ENCODE data around the gene IGF2BP2. TPM values are rescaled to one million over a fixed set of nuclear protein-coding genes. Genes with fewer than 3 reads are reported as not detected.
"Not testable (repeated sequence)": the region's sequence is repeated elsewhere in the genome, so short reads cannot be mapped to it uniquely, and the experiment has no call there.

Gene IGF2BP2
- total RNA-seq, 2 donors from 2014 or later: 143 to 162 TPM

GRCh38 chr3:185667574-185667973 lies 157.3 kb downstream of the IGF2BP2 start:
- H3K27ac Mint-ChIP-seq: no peak overlapping the region
- DNase-seq: no peak
- peaks cover 62% of the 10 kb centered on the region for H3K36me3 Mint-ChIP-seq (ENCODE audit: low read depth)
- H3K9me3 Mint-ChIP-seq: no peaks in the 10 kb centered on the region
- no peak for TF ChIP-seq CTCF (conservative IDR thresholded peaks at IDR 0.05)
- Histone ChIP-seq H3K4me3 (ENCODE audit: low read length) (no peak overlapping the region), H3K27ac (ENCODE audit: low read depth, low read length) (no peak overlapping the region), H3K9me3 (ENCODE audit: control insufficient read depth, low read length) (peaks cover 7% of the 10 kb centered on the region), H3K9ac (ENCODE audit: extremely low read depth, low read length, poor library complexity, severe bottlenecking) (no peak overlapping the region), H3K27me3 (ENCODE audit: control insufficient read depth, insufficient read depth, low read length, poor library complexity, severe bottlenecking) (no peaks in the 10 kb centered on the region), H3K4me1 (ENCODE audit: control insufficient read depth, insufficient read depth, low read length) (no peaks in the 10 kb centered on the region), H3K36me3 (ENCODE audit: control insufficient read depth, insufficient read depth, low read length) (peaks cover 73% of the 10 kb centered on the region)
- WGBS, 2 experiments (ENCODE audit: insufficient coverage in 1 of 2, insufficient read length in 1 of 2): 98 to 100% methylated on average over 2 to 4 of the region's 4 CpGs
- no peaks in the 10 kb centered on the region for H3K27me3 Mint-ChIP-seq (ENCODE audit: insufficient read depth)
- no peaks in the 10 kb centered on the region for H3K4me1 Mint-ChIP-seq
- no peak overlapping the region for H3K4me3 Mint-ChIP-seq

GRCh38 chr3:185663929-185664328 lies 160.9 kb downstream of the IGF2BP2 start:
- no peaks in the 10 kb centered on the region for H3K4me1 ChIP-seq (ENCODE audit: control insufficient read depth, insufficient read depth, low read length)
- H3K9me3 ChIP-seq (ENCODE audit: control insufficient read depth, low read length): peaks cover 7% of the 10 kb centered on the region
- H3K27ac Mint-ChIP-seq: no peak overlapping the region
- H3K4me3 ChIP-seq (ENCODE audit: low read length): no peak overlapping the region
- H3K27me3 ChIP-seq (ENCODE audit: control insufficient read depth, insufficient read depth, low read length, poor library complexity, severe bottlenecking): no peaks in the 10 kb centered on the region
- 88 to 93% methylated on average over 4 to 5 of the region's 5 CpGs for WGBS, 2 experiments (ENCODE audit: insufficient coverage in 1 of 2, insufficient read length in 1 of 2)
- H3K4me1 Mint-ChIP-seq: no peaks in the 10 kb centered on the region
- H3K36me3 Mint-ChIP-seq (ENCODE audit: low read depth): peaks cover 51% of the 10 kb centered on the region
- DNase-seq: no peak
- peaks cover 50% of the 10 kb centered on the region for H3K36me3 ChIP-seq (ENCODE audit: control insufficient read depth, insufficient read depth, low read length)
- H3K4me3 Mint-ChIP-seq: no peak overlapping the region
- no peak overlapping the region for H3K9ac ChIP-seq (ENCODE audit: extremely low read depth, low read length, poor library complexity, severe bottlenecking)
- H3K27me3 Mint-ChIP-seq (ENCODE audit: insufficient read depth): no peaks in the 10 kb centered on the region
- no peak overlapping the region for H3K27ac ChIP-seq (ENCODE audit: low read depth, low read length)
- TF ChIP-seq CTCF (conservative IDR thresholded peaks at IDR 0.05): no peak
- H3K9me3 Mint-ChIP-seq: no peaks in the 10 kb centered on the region

- Histone ChIP-seq H3K4me1 (ENCODE audit: control insufficient read depth, insufficient read depth, low read length) (no peaks in the 10 kb centered on the region), H3K4me3 (ENCODE audit: low read length) (no peak overlapping the region), H3K9ac (ENCODE audit: extremely low read depth, low read length, poor library complexity, severe bottlenecking) (no peak overlapping the region), H3K27ac (ENCODE audit: low read depth, low read length) (no peak overlapping the region), H3K9me3 (ENCODE audit: control insufficient read depth, low read length) (peaks cover 7% of the 10 kb centered on the region), H3K27me3 (ENCODE audit: control insufficient read depth, insufficient read depth, low read length, poor library complexity, severe bottlenecking) (no peaks in the 10 kb centered on the region), H3K36me3 (ENCODE audit: control insufficient read depth, insufficient read depth, low read length) (peaks cover 50% of the 10 kb centered on the region)
- Mint-ChIP-seq H3K27ac (no peak overlapping the region), H3K36me3 (ENCODE audit: low read depth) (peaks cover 53% of the 10 kb centered on the region), H3K4me3 (no peak overlapping the region), H3K9me3 (no peaks in the 10 kb centered on the region), H3K4me1 (no peaks in the 10 kb centered on the region), H3K27me3 (ENCODE audit: insufficient read depth) (no peaks in the 10 kb centered on the region)
- no peak for DNase-seq
- no peak for TF ChIP-seq CTCF (conservative IDR thresholded peaks at IDR 0.05)
- 91 to 100% methylated on average over 1 to 4 of the region's 4 CpGs for WGBS, 2 experiments (ENCODE audit: insufficient coverage in 1 of 2, insufficient read length in 1 of 2)
Measured at GRCh38 chr3:185661772-185662171, 163.1 kb downstream of the IGF2BP2 start.

GRCh38 chr3:185661296-185661695 lies 163.5 kb downstream of the IGF2BP2 start:
- not testable (repeated sequence) for H3K4me1 Mint-ChIP-seq; H3K9me3 ChIP-seq (ENCODE audit: control insufficient read depth, low read length); H3K9ac ChIP-seq (ENCODE audit: extremely low read depth, low read length, poor library complexity, severe bottlenecking); DNase-seq; H3K9me3 Mint-ChIP-seq; H3K4me1 ChIP-seq (ENCODE audit: control insufficient read depth, insufficient read depth, low read length); H3K4me3 Mint-ChIP-seq; H3K27ac Mint-ChIP-seq; H3K27me3 ChIP-seq (ENCODE audit: control insufficient read depth, insufficient read depth, low read length, poor library complexity, severe bottlenecking); H3K27me3 Mint-ChIP-seq (ENCODE audit: insufficient read depth); H3K4me3 ChIP-seq (ENCODE audit: low read length); H3K27ac ChIP-seq (ENCODE audit: low read depth, low read length)
- H3K36me3 ChIP-seq (ENCODE audit: control insufficient read depth, insufficient read depth, low read length): peaks cover 52% of the 10 kb centered on the region
- H3K36me3 Mint-ChIP-seq (ENCODE audit: low read depth): peaks cover 56% of the 10 kb centered on the region
- 91 to 95% methylated on average over 8 to 10 of the region's 10 CpGs for WGBS, 2 experiments (ENCODE audit: insufficient coverage in 1 of 2, insufficient read length in 1 of 2)

Data from endodermal cell (in vitro differentiated cells).